Osteoblast (primary cell): ENCODE results near the gene PPT1. TPM values are rescaled to one million over a fixed set of nuclear protein-coding genes. Genes with fewer than 3 reads are reported as not detected.
"Not testable (repeated sequence)": the region's sequence is repeated elsewhere in the genome, so short reads cannot be mapped to it uniquely, and the experiment has no call there.

Experiments used
- DNase-seq: peaks from one replicate; pipeline ENCODE4 v3.0.0; 2011; ENCODE audit warnings: low spot score, mixed read lengths; ENCODE audit not compliant: insufficient read length; ENCODE audit errors: missing footprints
- H2AFZ ChIP-seq: 2 replicates; pipeline ENCODE4 v1.6.0; 2011; ENCODE audit warnings: mild to moderate bottlenecking, low read length
- H3K27ac ChIP-seq: 2 replicates; pipeline ENCODE4 v1.5.1; 2011; ENCODE audit warnings: mild to moderate bottlenecking, low read depth, low read length, moderate library complexity
- H3K27me3 ChIP-seq: 2 replicates; pipeline ENCODE4 v1.6.0; 2012; ENCODE audit warnings: mild to moderate bottlenecking, control low read depth, inconsistent platforms, low read length, moderate library complexity; ENCODE audit not compliant: insufficient read depth
- H3K36me3 ChIP-seq: 2 replicates; pipeline ENCODE4 v1.5.1; 2011; ENCODE audit warnings: mild to moderate bottlenecking, low read length, control low read depth, moderate library complexity; ENCODE audit not compliant: insufficient read depth
- H3K4me1 ChIP-seq: 2 replicates; pipeline ENCODE4 v1.5.1; 2011; ENCODE audit warnings: mild to moderate bottlenecking, low read length, control low read depth, moderate library complexity; ENCODE audit not compliant: insufficient read depth
- H3K4me2 ChIP-seq: 2 replicates; pipeline ENCODE4 v1.6.0; 2011; ENCODE audit warnings: mild to moderate bottlenecking, low read length; ENCODE audit not compliant: insufficient read depth
- H3K4me3 ChIP-seq: fragments of 200-600 bp; sonication (generic); 3 replicates; pipeline ENCODE4 v1.5.1; 2012; ENCODE audit warnings: mild to moderate bottlenecking, low read length, inconsistent platforms; ENCODE audit not compliant: insufficient read depth
- H3K79me2 ChIP-seq: 2 replicates; pipeline ENCODE4 v1.6.0; 2012; ENCODE audit warnings: mild to moderate bottlenecking, low read length, control low read depth, inconsistent platforms; ENCODE audit not compliant: insufficient read depth
- H3K9me3 ChIP-seq: 2 replicates; pipeline ENCODE4 v1.5.1; 2011; ENCODE audit warnings: low read depth, low read length, control low read depth
- H4K20me1 ChIP-seq: 2 replicates; pipeline ENCODE4 v1.6.0; 2012; ENCODE audit warnings: mild to moderate bottlenecking, low read length, control low read depth; ENCODE audit not compliant: insufficient read depth
- CTCF ChIP-seq: IDR thresholded peaks from 2 replicates; pipeline ENCODE4 v1.5.1; 2011; ENCODE audit warnings: mild to moderate bottlenecking, low read depth, low read length, moderate library complexity; ENCODE audit errors: extremely low read depth
- total RNA-seq: library from RNA; depleted of rRNA; stranded (reverse); fragments of >200 nt; gene quantifications from 2 replicates; pipeline ENCODE4 v1.2.3, GENCODE V29; 2012

The PPT1 gene
- total RNA-seq, 1 donor: 40.9 TPM

GRCh38 chr1:40039757-40040510 lies 57.1 kb downstream of the PPT1 start:
- Histone ChIP-seq H2AFZ (peak overlapping the region; percentile 91), H3K4me3 (peak overlapping the region; percentile 90), H3K4me2 (peak overlapping the region; percentile 93), H3K27me3 (no peaks in the 10 kb centered on the region), H3K79me2 (peaks cover 43% of the 10 kb centered on the region), H3K36me3 (peaks cover 10% of the 10 kb centered on the region), H4K20me1 (peaks cover 33% of the 10 kb centered on the region), H3K9me3 (no peaks in the 10 kb centered on the region), H3K4me1 (peaks cover 42% of the 10 kb centered on the region), H3K27ac (peak overlapping the region; percentile 95)
- peak; percentile 91 for DNase-seq
- no peak for TF ChIP-seq CTCF

DNA sequence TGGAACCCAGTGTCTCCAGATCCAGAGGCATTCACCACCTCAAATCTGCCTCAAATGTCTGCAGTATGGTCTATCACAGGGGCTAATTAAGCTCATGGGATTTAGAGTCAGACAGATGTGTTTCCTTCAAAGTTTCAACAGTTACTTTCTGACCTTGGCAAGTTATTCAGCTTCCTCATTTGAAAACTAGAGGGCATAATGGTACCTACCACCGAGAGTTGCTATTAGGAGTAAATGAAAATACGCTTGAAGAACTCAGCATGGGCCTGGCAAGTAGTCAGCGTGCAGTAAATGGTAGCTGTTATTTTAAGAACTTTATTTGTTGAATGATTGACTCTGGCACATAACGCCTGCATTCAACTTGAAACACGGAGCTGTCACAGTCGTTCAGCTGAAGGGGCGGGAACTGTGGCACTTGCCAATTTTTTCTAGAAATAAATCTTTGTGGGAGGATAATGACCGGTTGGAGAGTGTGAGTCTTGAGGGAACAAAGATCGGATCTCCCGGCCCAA lies 57.8 kb downstream of the PPT1 start:
- TF ChIP-seq CTCF: no peak
- Histone ChIP-seq H3K27me3 (no peaks in the 10 kb centered on the region), H3K4me1 (peaks cover 41% of the 10 kb centered on the region), H3K9me3 (no peaks in the 10 kb centered on the region), H3K79me2 (peaks cover 38% of the 10 kb centered on the region), H3K27ac (peak overlapping the region; percentile 95), H3K4me2 (peak overlapping the region; percentile 93), H4K20me1 (peaks cover 29% of the 10 kb centered on the region), H2AFZ (peak overlapping the region; percentile 91), H3K4me3 (peak overlapping the region; percentile 90), H3K36me3 (peaks cover 10% of the 10 kb centered on the region)
- no peak for DNase-seq

- H4K20me1 ChIP-seq: peaks cover 24% of the 10 kb centered on the region
- no peaks in the 10 kb centered on the region for H3K27me3 ChIP-seq
- H3K9me3 ChIP-seq: no peaks in the 10 kb centered on the region
- peak overlapping the region; percentile 93 for H3K4me2 ChIP-seq
- no peak overlapping the region for H2AFZ ChIP-seq
- peaks cover 32% of the 10 kb centered on the region for H3K79me2 ChIP-seq
- H3K27ac ChIP-seq: no peak overlapping the region
- DNase-seq: no peak
- no peak overlapping the region for H3K4me3 ChIP-seq
- TF ChIP-seq CTCF: no peak
- peaks cover 37% of the 10 kb centered on the region for H3K4me1 ChIP-seq
- peaks cover 10% of the 10 kb centered on the region for H3K36me3 ChIP-seq
Observed at GRCh38 chr1:40038697-40039096, 58.4 kb downstream of the PPT1 start.

- H4K20me1 ChIP-seq: peaks cover 14% of the 10 kb centered on the region
- DNase-seq, H3K36me3 ChIP-seq, H2AFZ ChIP-seq, H3K27ac ChIP-seq, H3K4me3 ChIP-seq, H3K9me3 ChIP-seq, H3K27me3 ChIP-seq: not testable (repeated sequence)
- H3K4me2 ChIP-seq: peak overlapping the region; percentile 53
- H3K79me2 ChIP-seq: peaks cover 18% of the 10 kb centered on the region
- peaks cover 31% of the 10 kb centered on the region for H3K4me1 ChIP-seq
Observed at GRCh38 chr1:40037254-40037653, 59.8 kb downstream of the PPT1 start.
